Endothelial cell of umbilical vein (primary cell): Measurements from ENCODE around the gene GNA12. TPM values are rescaled to one million over a fixed set of nuclear protein-coding genes. Genes with fewer than 3 reads are reported as not detected.

ENCODE experiments used
- BruUV-seq: library from RNA; stranded (reverse); fragments of 400-500 nt; replicated peaks from 2 replicates; lab custom pipeline; 2021; lab: Mats Ljungman, UMichigan
- CTCF ChIA-PET: fragments of 300-600, 350-600 bp; sonication (Branson Sonifier 250); formaldehyde crosslinking; loops from one replicate; lab custom pipeline; 2021; ENCODE audit warnings: antibody characterized with exemption, inconsistent platforms; lab: Charles Lee
- POLR2A ChIA-PET: fragments of 300-600, 350-600 bp; sonication (Branson Sonifier 250); formaldehyde crosslinking; loops from one replicate; lab custom pipeline; 2021; ENCODE audit warnings: antibody characterized with exemption, inconsistent platforms; lab: Charles Lee
- DNase-seq: peaks from one replicate; pipeline ENCODE4 v3.0.0-alpha.2; 2011; ENCODE audit warnings: low read depth, low spot score
- FAIRE-seq: peaks from 2 replicates; lab custom pipeline; 2011; peaks lifted over from hg19 to GRCh38; lab: Jason Lieb, UNC
- H2AFZ ChIP-seq: 2 replicates; pipeline ENCODE4 v1.6.0; 2012; ENCODE audit warnings: low read depth, low read length, control low read depth, inconsistent platforms
- H3K27ac ChIP-seq: 2 replicates; pipeline ENCODE4 v1.5.1; 2011; ENCODE audit warnings: low read depth, mild to moderate bottlenecking, control low read depth, low read length, moderate library complexity; ENCODE audit not compliant: insufficient read depth
- H3K27me3 ChIP-seq, 2 experiments: 2 replicates each; pipeline versions ENCODE4 v1.6.0 to v1.6.1; 2011; ENCODE audit warnings: low read length in 2 of 2, mixed read lengths in 1 of 2; ENCODE audit not compliant: control insufficient read depth in 2 of 2, insufficient read depth in 2 of 2
- H3K36me3 ChIP-seq, 2 experiments: 2 replicates in 1 of 2; 3 replicates in 1 of 2; pipeline ENCODE4 v1.5.1; 2011; ENCODE audit warnings: low read length in 2 of 2, mild to moderate bottlenecking in 1 of 2, moderate library complexity in 1 of 2; ENCODE audit not compliant: control insufficient read depth in 2 of 2, insufficient read depth in 2 of 2; ENCODE audit errors: extremely low read depth in 1 of 2
- H3K4me1 ChIP-seq: 3 replicates; pipeline ENCODE4 v1.5.1; 2011; ENCODE audit warnings: mild to moderate bottlenecking, low read length; ENCODE audit not compliant: control insufficient read depth, insufficient read depth; ENCODE audit errors: extremely low read depth
- H3K4me2 ChIP-seq: 2 replicates; pipeline ENCODE4 v1.6.1; 2011; ENCODE audit warnings: low read length, control low read depth, mixed read lengths; ENCODE audit not compliant: insufficient read depth
- H3K4me3 ChIP-seq, 3 experiments: fragments of 200-600 bp in 1 of 3; sonication (generic), shearing (Covaris generic) in 1 of 3; replicated peaks in 1 of 3; 2 replicates each; pipeline ENCODE4 v1.5.1; 2011 to 2016; ENCODE audit warnings: control low read depth in 3 of 3, low read length in 3 of 3, mild to moderate bottlenecking in 2 of 3, inconsistent platforms in 1 of 3, low read depth in 1 of 3, moderate library complexity in 1 of 3; ENCODE audit not compliant: insufficient read depth in 1 of 3
- H3K79me2 ChIP-seq: 2 replicates; pipeline ENCODE4 v1.6.0; 2012; ENCODE audit warnings: low read length, inconsistent platforms; ENCODE audit not compliant: control insufficient read depth, insufficient read depth
- H3K9ac ChIP-seq: replicated peaks from 2 replicates; pipeline ENCODE3; 2011; ENCODE audit warnings: low read length, control low read depth; ENCODE audit not compliant: insufficient read depth; ENCODE audit errors: extremely low read depth
- H3K9me1 ChIP-seq: replicated peaks from 3 replicates; pipeline ENCODE4 v1.6.0; 2011; ENCODE audit warnings: mild to moderate bottlenecking, low read length; ENCODE audit not compliant: control insufficient read depth, insufficient read depth; ENCODE audit errors: extremely low read depth
- H3K9me3 ChIP-seq: replicated peaks from 2 replicates; pipeline ENCODE4 v1.5.1; 2012; ENCODE audit warnings: low read length, inconsistent platforms; ENCODE audit not compliant: control insufficient read depth, insufficient read depth
- H4K20me1 ChIP-seq: replicated peaks from 2 replicates; pipeline ENCODE3; 2011; ENCODE audit warnings: mild to moderate bottlenecking, low read length; ENCODE audit not compliant: control insufficient read depth, insufficient read depth; ENCODE audit errors: extremely low read depth
- CTCF ChIP-seq, 2 donors: IDR thresholded peaks; 1 replicate in 1 of 2; 2 replicates in 1 of 2; pipeline ENCODE4 v1.5.1; 2011; ENCODE audit warnings: low read length in 2 of 2, mild to moderate bottlenecking in 2 of 2, moderate library complexity in 2 of 2, control low read depth in 1 of 2, inconsistent platforms in 1 of 2, low read depth in 1 of 2; ENCODE audit not compliant: insufficient read depth in 1 of 2; ENCODE audit errors: extremely low read depth in 1 of 2
- EZH2 ChIP-seq: IDR thresholded peaks from 2 replicates; pipeline ENCODE4 v1.6.1; 2012; ENCODE audit warnings: borderline replicate concordance, low read depth, mild to moderate bottlenecking, moderate library complexity, low read length, inconsistent platforms; ENCODE audit not compliant: severe bottlenecking
- FOS ChIP-seq: IDR thresholded peaks from 2 replicates; pipeline ENCODE4 v1.6.1; 2011; ENCODE audit warnings: mild to moderate bottlenecking, low read length, moderate library complexity, borderline replicate concordance; ENCODE audit not compliant: insufficient read depth
- GATA2 ChIP-seq: IDR thresholded peaks from 2 replicates; pipeline ENCODE4 v1.7.0; 2011; ENCODE audit warnings: low read depth, mild to moderate bottlenecking, moderate library complexity, mixed read lengths, low read length; ENCODE audit not compliant: insufficient read length, insufficient read depth
- JUN ChIP-seq: IDR thresholded peaks from 2 replicates; pipeline ENCODE4 v1.6.1; 2011; ENCODE audit warnings: borderline replicate concordance, low read depth; ENCODE audit not compliant: insufficient read length, insufficient read depth
- MAX ChIP-seq: IDR thresholded peaks from 2 replicates; pipeline ENCODE4 v1.6.1; 2011; ENCODE audit not compliant: insufficient read depth, insufficient read length
- MYC ChIP-seq: IDR thresholded peaks from one replicate; pipeline ENCODE4 v1.6.1; 2011; ENCODE audit warnings: mild to moderate bottlenecking, low read depth, low read length
- POLR2A ChIP-seq: IDR thresholded peaks from 2 replicates; pipeline ENCODE4 v1.6.1; 2012; ENCODE audit warnings: low read depth, mild to moderate bottlenecking, control low read depth, low read length
- POLR2AphosphoS5 ChIP-seq: IDR thresholded peaks from 2 replicates; pipeline ENCODE4 v1.6.1; 2012; ENCODE audit warnings: low read depth, mild to moderate bottlenecking, control low read depth, low read length, moderate library complexity; ENCODE audit not compliant: insufficient read depth
- dilution Hi-C: fragments of 300-500 bp; cut with MboI; formaldehyde crosslinking; loops from one replicate; pipeline ENCODE4 v1.15.0; 2019; ENCODE audit warnings: low sequenced_read_pairs; ENCODE audit not compliant: extremely low pct_ligation_motif_present
- intact Hi-C: fragments of 100-400 bp; cut with micrococcal nuclease; formaldehyde crosslinking; loops from one replicate; pipeline ENCODE4 v1.10.0; 2022
- polyA plus RNA-seq, 4 experiments: library from polyadenylated mRNA; depleted of rRNA in 3 of 4; stranded (reverse) in 3 of 4; unstranded in 1 of 4; fragments of >200 nt; gene quantifications; 2 replicates each; pipeline versions ENCODE4 v1.2.1 to v1.2.3, GENCODE V29; 2011 to 2012; ENCODE audit warnings: missing spikeins in 1 of 4
- total RNA-seq: library from RNA; stranded (reverse); gene quantifications from 2 replicates; pipeline ENCODE4 v1.2.3, GENCODE V29; 2021

Gene GNA12
- total and polyA plus RNA-seq, 2 donors (not counting 3 experiments of a cell fraction or from before 2014, with no cell fraction given) = 63.0 to 75.1 TPM

- DNase-seq (no peak), FAIRE-seq (no peak)
- Histone ChIP-seq H2AFZ (no peak overlapping the region), H3K27me3 (no peaks in the 10 kb centered on the region), H3K79me2 (no peaks in the 10 kb centered on the region), H3K4me2 (no peak overlapping the region), H3K9ac (no peak overlapping the region), H4K20me1 (no peaks in the 10 kb centered on the region), H3K9me3 (no peaks in the 10 kb centered on the region), H3K9me1 (no peaks in the 10 kb centered on the region), H3K4me1 (peaks cover 4% of the 10 kb centered on the region), H3K4me3 (no peak overlapping the region), H3K27ac (no peak overlapping the region), H3K36me3 (peaks cover 0 to 4% of the 10 kb centered on the region in 2 experiments)
- dilution Hi-C loops = no loop called here
- POLR2A ChIA-PET = no interaction called here
- intact Hi-C loops = no loop called here
- no TSS peak for BruUV-seq
- TF ChIP-seq MAX = no peak
- no peak for TF ChIP-seq EZH2
- TF ChIP-seq MYC = no peak
- TF ChIP-seq FOS = no peak
- no peak for TF ChIP-seq CTCF (IDR thresholded peaks at IDR 0.05; ENCODE audit: extremely low read depth in 1 of 2, insufficient read depth in 1 of 2, low read depth in 1 of 2, low read length in 2 of 2)
- TF ChIP-seq POLR2A = no peak
- no peak for TF ChIP-seq GATA2
- TF ChIP-seq JUN = no peak
- no peak for TF ChIP-seq POLR2AphosphoS5
- CTCF ChIA-PET = interaction anchor here (1.7 kb wide), 1 partner anchor 13 kb away, joined by 5 read pairs; no protein-coding TSS in a partner anchor
Observed at GRCh38 chr7:2722591-2722990, 121.5 kb downstream of the GNA12 start.
